Measurements from ENCODE around the gene ZDHHC18.

DNA sequence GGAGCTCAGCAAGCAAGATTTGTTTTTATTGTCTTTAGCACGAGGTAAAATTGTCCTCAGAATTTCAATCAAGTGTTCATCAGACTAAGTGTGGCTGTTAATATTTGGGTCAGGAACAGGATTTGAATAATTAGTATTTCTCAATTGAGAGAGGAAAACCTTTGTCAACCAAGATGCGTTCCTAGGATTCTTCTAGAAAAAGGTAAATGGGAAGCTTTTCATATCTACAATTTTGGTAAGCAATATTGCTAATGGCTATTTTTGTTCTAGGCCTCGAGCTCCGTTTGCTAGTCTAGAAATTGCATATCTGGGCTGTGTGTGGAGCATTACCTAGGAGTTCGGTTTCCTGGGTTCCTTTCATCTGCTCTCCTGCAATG is 42.9 kb upstream of the ZDHHC18 start:
- TF ChIP-seq, protein P1, sequence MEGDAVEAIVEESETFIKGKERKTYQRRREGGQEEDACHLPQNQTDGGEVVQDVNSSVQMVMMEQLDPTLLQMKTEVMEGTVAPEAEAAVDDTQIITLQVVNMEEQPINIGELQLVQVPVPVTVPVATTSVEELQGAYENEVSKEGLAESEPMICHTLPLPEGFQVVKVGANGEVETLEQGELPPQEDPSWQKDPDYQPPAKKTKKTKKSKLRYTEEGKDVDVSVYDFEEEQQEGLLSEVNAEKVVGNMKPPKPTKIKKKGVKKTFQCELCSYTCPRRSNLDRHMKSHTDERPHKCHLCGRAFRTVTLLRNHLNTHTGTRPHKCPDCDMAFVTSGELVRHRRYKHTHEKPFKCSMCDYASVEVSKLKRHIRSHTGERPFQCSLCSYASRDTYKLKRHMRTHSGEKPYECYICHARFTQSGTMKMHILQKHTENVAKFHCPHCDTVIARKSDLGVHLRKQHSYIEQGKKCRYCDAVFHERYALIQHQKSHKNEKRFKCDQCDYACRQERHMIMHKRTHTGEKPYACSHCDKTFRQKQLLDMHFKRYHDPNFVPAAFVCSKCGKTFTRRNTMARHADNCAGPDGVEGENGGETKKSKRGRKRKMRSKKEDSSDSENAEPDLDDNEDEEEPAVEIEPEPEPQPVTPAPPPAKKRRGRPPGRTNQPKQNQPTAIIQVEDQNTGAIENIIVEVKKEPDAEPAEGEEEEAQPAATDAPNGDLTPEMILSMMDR (IDR thresholded peaks at IDR 0.05): no peak
- no peak for TF ChIP-seq POLR2A (IDR thresholded peaks at IDR 0.05)
